ENCODE data around the gene CERS1.

GRCh38 chr19:18924684-18925213 is 28.8 kb upstream of the CERS1 start:
- TF ChIP-seq CTCF (IDR thresholded peaks at IDR 0.05): no peak
- TF ChIP-seq POLR2A (IDR thresholded peaks at IDR 0.05): no peak
